GM18870 (cell line): Measurements from ENCODE around the gene TUNAR.
"Not testable (repeated sequence)": the region's sequence is repeated elsewhere in the genome, so short reads cannot be mapped to it uniquely, and the experiment has no call there.

Source experiments
- ATAC-seq: cut with Tn5 transposase; IDR thresholded peaks from one replicate; pipeline ENCODE4 v1.9.1; 2021; ENCODE audit warnings: moderate library complexity; ENCODE audit not compliant: unreplicated experiment

Gene TUNAR

DNA sequence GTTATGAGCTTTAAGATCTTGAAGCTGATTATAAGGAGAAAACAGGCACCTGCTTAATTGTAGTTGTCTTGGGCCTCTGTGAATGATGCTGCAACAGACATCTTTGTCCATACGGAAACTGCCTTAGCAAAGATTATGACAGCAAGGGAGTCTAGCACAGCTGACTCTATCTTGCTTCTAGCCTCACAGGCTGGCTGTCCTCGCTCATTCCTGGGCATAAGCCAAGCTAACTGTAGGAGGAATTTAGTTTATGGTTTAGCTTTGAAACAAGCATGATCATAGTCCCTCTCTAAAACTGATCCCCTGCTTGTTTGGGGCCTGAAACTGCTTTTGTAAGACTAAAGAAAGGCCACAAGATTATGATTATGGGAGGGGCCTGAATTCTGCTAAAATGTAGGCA lies 88.3 kb downstream of the TUNAR start:
- no peak for ATAC-seq

DNA sequence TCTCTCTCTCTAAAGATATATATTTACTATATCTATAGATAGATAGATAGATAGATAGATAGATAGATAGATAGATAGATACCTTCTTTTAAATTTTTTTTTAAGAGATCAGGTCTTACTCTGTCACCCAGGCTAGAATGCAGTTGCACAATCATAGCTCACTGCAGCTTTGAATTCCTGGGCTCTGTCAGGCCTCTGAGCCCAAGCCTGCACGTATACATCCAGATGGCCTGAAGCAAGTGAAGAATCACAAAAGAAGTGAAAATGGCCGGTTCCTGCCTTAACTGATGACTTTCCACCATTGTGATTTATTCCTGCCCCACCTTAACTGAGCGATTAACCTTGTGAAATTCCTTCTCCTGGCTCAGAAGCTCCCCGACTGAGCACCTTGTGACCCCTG lies 91.4 kb downstream of the TUNAR start:
- not testable (repeated sequence) for ATAC-seq
